ENCODE data around the gene KNDC1. TPM values are rescaled to one million over a fixed set of nuclear protein-coding genes. Genes with fewer than 3 reads are reported as not detected.

Gene KNDC1
- polyA plus RNA-seq, 1 experiment = 1.0 TPM

- Histone ChIP-seq H3K4me3 (ENCODE audit: low read depth, low read length) (no peak overlapping the region), H3K27me3 (ENCODE audit: control insufficient read depth, insufficient read depth, low read length) (no peaks in the 10 kb centered on the region), H3K36me3 (ENCODE audit: control insufficient read depth, insufficient read depth, low read length) (no peaks in the 10 kb centered on the region)
- ChIA-PET CTCF (interaction anchor here (1.2 kb wide), 1 partner anchor 26 kb away, joined by 4 read pairs; no protein-coding TSS in a partner anchor), POLR2A (no interaction called here)
- DNase-seq (ENCODE audit: low read depth) = no peak
- TF ChIP-seq, protein P1, sequence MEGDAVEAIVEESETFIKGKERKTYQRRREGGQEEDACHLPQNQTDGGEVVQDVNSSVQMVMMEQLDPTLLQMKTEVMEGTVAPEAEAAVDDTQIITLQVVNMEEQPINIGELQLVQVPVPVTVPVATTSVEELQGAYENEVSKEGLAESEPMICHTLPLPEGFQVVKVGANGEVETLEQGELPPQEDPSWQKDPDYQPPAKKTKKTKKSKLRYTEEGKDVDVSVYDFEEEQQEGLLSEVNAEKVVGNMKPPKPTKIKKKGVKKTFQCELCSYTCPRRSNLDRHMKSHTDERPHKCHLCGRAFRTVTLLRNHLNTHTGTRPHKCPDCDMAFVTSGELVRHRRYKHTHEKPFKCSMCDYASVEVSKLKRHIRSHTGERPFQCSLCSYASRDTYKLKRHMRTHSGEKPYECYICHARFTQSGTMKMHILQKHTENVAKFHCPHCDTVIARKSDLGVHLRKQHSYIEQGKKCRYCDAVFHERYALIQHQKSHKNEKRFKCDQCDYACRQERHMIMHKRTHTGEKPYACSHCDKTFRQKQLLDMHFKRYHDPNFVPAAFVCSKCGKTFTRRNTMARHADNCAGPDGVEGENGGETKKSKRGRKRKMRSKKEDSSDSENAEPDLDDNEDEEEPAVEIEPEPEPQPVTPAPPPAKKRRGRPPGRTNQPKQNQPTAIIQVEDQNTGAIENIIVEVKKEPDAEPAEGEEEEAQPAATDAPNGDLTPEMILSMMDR (IDR thresholded peaks at IDR 0.05; ENCODE audit: insufficient read depth, low read depth, low read length) = no peak
Observed at GRCh38 chr10:133117036-133117687, 42.9 kb upstream of the KNDC1 start.

DNA sequence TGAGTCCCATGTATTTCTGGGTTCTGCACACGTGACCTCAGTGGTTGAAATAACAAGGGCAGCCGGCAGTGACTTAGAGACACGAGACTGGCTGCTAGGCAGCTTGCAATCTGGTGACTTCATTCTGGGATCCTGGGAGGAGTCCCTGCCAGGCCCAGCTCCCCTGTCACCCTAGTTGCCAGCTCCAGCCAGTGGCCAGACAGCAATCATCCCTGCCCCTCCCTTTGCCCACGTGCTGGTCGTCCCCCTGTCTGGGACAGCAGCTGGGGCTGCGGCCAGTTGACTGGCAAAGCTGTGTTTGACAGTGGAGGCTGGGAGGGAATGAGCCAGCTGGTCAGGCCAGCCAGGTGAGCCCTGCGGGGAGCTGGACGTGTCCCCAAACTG is 42.3 kb upstream of the KNDC1 start:
- H3K36me3 ChIP-seq (ENCODE audit: control insufficient read depth, insufficient read depth, low read length) = no peaks in the 10 kb centered on the region
- TF ChIP-seq, protein P1 (IDR thresholded peaks at IDR 0.05; ENCODE audit: insufficient read depth, low read depth, low read length) = no peak
- no peaks in the 10 kb centered on the region for H3K27me3 ChIP-seq (ENCODE audit: control insufficient read depth, insufficient read depth, low read length)
- ChIA-PET CTCF (interaction anchor here (1.2 kb wide), 1 partner anchor 26 kb away, joined by 4 read pairs; no protein-coding TSS in a partner anchor), POLR2A (no interaction called here)
- H3K4me3 ChIP-seq (ENCODE audit: low read depth, low read length) = no peak overlapping the region
- DNase-seq (ENCODE audit: low read depth) = no peak

DNA sequence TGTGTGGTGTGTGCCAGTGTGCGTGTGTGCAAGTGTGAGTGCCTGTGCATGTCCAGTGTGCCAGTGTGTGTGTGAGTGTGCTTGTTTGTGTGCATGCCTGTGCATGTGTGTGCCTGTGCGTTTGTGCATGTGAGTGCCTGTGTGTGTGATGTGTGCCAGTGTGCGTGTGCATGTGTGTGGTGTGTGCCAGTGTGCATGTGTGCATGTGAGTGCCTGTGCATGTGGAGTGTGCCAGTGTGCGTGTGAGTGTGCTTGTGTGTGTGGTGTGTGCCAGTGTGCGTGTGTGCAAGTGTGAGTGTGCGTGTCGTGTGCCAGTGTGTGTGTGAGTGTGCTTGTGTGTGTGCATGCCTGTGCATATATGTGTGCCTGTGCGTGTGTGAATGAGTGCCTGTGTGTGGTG is 38.5 kb upstream of the KNDC1 start:
- ChIA-PET CTCF (interaction anchor here (0.8 kb wide), 1 partner anchor 11 kb away, joined by 3 read pairs; no protein-coding TSS in a partner anchor), POLR2A (no interaction called here)
- TF ChIP-seq, protein P1 (IDR thresholded peaks at IDR 0.05; ENCODE audit: insufficient read depth, low read depth, low read length) = no peak
- H3K27me3 ChIP-seq (ENCODE audit: control insufficient read depth, insufficient read depth, low read length) = no peaks in the 10 kb centered on the region
- no peak for DNase-seq (ENCODE audit: low read depth)
- H3K4me3 ChIP-seq (ENCODE audit: low read depth, low read length) = no peak overlapping the region
- H3K36me3 ChIP-seq (ENCODE audit: control insufficient read depth, insufficient read depth, low read length) = no peaks in the 10 kb centered on the region

DNA sequence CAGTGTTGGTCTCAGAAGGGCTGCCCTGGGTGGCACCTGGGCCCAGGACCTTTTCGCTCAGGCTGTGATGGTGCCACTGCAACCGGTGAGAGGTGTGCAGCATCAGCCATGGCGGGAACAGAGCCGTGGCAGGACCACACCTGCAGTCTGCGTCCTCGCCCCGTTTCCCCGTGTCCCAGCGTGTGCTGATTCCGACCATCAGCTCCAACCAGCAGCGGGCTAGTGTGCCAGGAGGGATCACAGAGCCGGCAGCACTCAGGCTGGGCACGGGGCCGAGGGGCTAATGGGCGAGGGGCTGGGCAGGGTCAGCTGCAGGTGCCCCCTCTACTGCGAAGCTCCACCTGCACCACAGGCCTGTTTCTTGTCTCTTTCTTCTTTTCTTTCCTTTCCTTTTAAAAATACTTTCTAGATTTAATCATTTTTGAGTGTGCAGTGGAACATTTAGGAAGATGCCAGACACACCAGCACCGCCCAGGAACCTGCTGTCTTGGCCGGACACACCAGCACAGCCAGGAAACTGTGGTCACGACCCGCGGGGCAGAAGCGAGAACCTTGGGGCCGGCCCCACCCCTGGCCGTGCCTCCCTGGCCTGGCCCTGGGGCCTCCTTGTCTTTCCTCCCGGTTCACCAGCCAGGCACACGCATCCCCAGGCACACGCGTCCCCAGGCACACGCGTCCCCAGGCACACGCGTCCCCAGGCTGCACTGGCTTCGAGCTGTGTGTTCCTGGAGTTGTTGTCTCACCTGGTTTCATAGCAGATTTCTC is 37.7 kb upstream of the KNDC1 start:
- TF ChIP-seq, protein P1 (IDR thresholded peaks at IDR 0.05; ENCODE audit: insufficient read depth, low read depth, low read length) = no peak
- ChIA-PET CTCF (interaction anchor here (0.7 to 2.8 kb wide), 5 partner anchors 12 to 451 kb away, joined by 3 to 9 read pairs (median 3); no protein-coding TSS in a partner anchor), POLR2A (no interaction called here)
- H3K27me3 ChIP-seq (ENCODE audit: control insufficient read depth, insufficient read depth, low read length) = no peaks in the 10 kb centered on the region
- no peak overlapping the region for H3K4me3 ChIP-seq (ENCODE audit: low read depth, low read length)
- no peak for DNase-seq (ENCODE audit: low read depth)
- H3K36me3 ChIP-seq (ENCODE audit: control insufficient read depth, insufficient read depth, low read length) = no peaks in the 10 kb centered on the region

DNA sequence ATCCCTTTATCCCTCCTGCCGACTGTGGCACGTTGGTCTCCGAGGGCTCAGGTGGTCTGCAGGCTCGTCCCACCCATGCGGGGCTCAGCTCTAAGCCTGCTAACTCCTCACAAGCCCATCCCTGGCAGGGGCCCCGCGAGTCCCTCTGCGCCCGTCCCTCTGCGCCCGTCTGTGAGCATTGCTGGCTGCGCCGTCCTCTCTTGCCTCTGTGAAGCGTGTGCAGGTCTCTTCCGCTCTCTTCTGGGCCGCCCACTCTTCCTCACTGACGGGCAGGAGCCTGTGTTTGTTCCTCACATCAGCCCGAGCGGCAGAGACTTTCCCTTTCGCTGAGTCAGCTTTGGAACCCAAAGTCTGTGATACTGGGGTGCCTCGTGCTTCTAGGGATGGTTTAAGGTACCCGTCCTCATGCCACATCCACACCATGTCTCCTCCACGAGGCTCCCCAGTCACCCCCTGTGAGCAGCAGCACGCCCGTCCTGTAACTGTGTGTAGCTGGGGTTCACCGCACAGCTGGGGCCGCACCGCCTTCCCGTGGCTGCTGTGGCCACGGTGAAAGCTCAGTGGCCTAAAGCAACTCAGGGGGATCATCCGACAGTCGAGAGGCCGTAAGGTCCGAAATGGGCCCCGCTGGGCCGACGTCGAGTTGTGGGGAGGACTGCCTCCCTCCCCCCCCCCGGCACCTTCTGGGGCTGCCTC is 36.8 kb upstream of the KNDC1 start:
- TF ChIP-seq, protein P1 (IDR thresholded peaks at IDR 0.05; ENCODE audit: insufficient read depth, low read depth, low read length) = no peak
- ChIA-PET POLR2A (no interaction called here), CTCF (interaction anchor here (0.7 to 2.8 kb wide), 9 partner anchors 10 to 452 kb away, joined by 3 to 19 read pairs (median 5); no protein-coding TSS in a partner anchor)
- H3K36me3 ChIP-seq (ENCODE audit: control insufficient read depth, insufficient read depth, low read length) = no peaks in the 10 kb centered on the region
- H3K27me3 ChIP-seq (ENCODE audit: control insufficient read depth, insufficient read depth, low read length) = no peaks in the 10 kb centered on the region
- DNase-seq (ENCODE audit: low read depth) = no peak
- H3K4me3 ChIP-seq (ENCODE audit: low read depth, low read length) = no peak overlapping the region
